PFSK-1 (cell line): Measurements from ENCODE around the gene SLC39A11.

ENCODE experiments used
- FOXP2 ChIP-seq: optimal IDR thresholded peaks from 2 replicates; pipeline ENCODE3; 2011; ENCODE audit warnings: borderline replicate concordance, control low read depth, inconsistent platforms; ENCODE audit not compliant: insufficient read depth; ENCODE audit errors: extremely low read length, extremely low read depth
- POLR2AphosphoS5 ChIP-seq: IDR thresholded peaks from 2 replicates; pipeline ENCODE4 v1.6.1; 2012; ENCODE audit warnings: low read depth, mild to moderate bottlenecking, control low read depth, low read length, moderate library complexity
- REST ChIP-seq, 2 experiments: IDR thresholded peaks; 2 replicates each; pipeline versions ENCODE4 v1.6.1 to v1.8.0; 2011 to 2012; ENCODE audit warnings: low read depth in 2 of 2, low read length in 2 of 2, control low read depth in 1 of 2, inconsistent platforms in 1 of 2, mild to moderate bottlenecking in 1 of 2, moderate library complexity in 1 of 2; ENCODE audit not compliant: insufficient read depth in 1 of 2
- SIN3A ChIP-seq: IDR thresholded peaks from 2 replicates; pipeline ENCODE4 v1.6.1; 2012; ENCODE audit warnings: mild to moderate bottlenecking, low read length, moderate library complexity, borderline replicate concordance; ENCODE audit not compliant: insufficient read depth
- TAF1 ChIP-seq: IDR thresholded peaks from 2 replicates; pipeline ENCODE4 v1.6.1; 2012; ENCODE audit warnings: low read length, control low read depth, borderline replicate concordance; ENCODE audit not compliant: insufficient read depth

Gene SLC39A11

GRCh38 chr17:72661116-72661944 is 431.2 kb downstream of the SLC39A11 start:
- TF ChIP-seq REST (IDR thresholded peaks at IDR 0.05; ENCODE audit: insufficient read depth in 1 of 2, low read depth in 2 of 2, low read length in 2 of 2) (no peak), TAF1 (no peak), POLR2AphosphoS5 (no peak), SIN3A (no peak), FOXP2 (no peak)

- no peak for TF ChIP-seq POLR2AphosphoS5
- TF ChIP-seq FOXP2: no peak
- no peak for TF ChIP-seq TAF1
- TF ChIP-seq REST (IDR thresholded peaks at IDR 0.05; ENCODE audit: insufficient read depth in 1 of 2, low read depth in 2 of 2, low read length in 2 of 2): no peak
- no peak for TF ChIP-seq SIN3A
Measured at GRCh38 chr17:72660274-72661115, 432.0 kb downstream of the SLC39A11 start.

GRCh38 chr17:72659811-72660210 is 432.7 kb downstream of the SLC39A11 start:
- TF ChIP-seq SIN3A (no peak), TAF1 (no peak), POLR2AphosphoS5 (no peak), REST (IDR thresholded peaks at IDR 0.05; ENCODE audit: insufficient read depth in 1 of 2, low read depth in 2 of 2, low read length in 2 of 2) (no peak), FOXP2 (no peak)

- TF ChIP-seq REST (IDR thresholded peaks at IDR 0.05; ENCODE audit: insufficient read depth in 1 of 2, low read depth in 2 of 2, low read length in 2 of 2) (no peak), POLR2AphosphoS5 (no peak), TAF1 (no peak), SIN3A (no peak), FOXP2 (no peak)
Measured at GRCh38 chr17:72658675-72659074, 433.8 kb downstream of the SLC39A11 start.
